Type B pancreatic cell (in vitro differentiated cells): ENCODE measurements around the gene AJAP1. TPM values are rescaled to one million over a fixed set of nuclear protein-coding genes. Genes with fewer than 3 reads are reported as not detected.

ENCODE experiments used
- DNase-seq: peaks from one replicate; pipeline ENCODE4 v3.0.0; 2021; ENCODE audit warnings: mixed read lengths; ENCODE audit not compliant: unreplicated experiment; ENCODE audit errors: extremely low spot score
- H3K27ac Mint-ChIP-seq: 2 replicates; pipeline ENCODE4 v1.8.0; 2021; ENCODE audit warnings: mild to moderate bottlenecking, mixed read lengths
- H3K27me3 Mint-ChIP-seq: 2 replicates; pipeline ENCODE4 v1.8.0; 2021; ENCODE audit warnings: mixed read lengths
- H3K36me3 Mint-ChIP-seq: 2 replicates; pipeline ENCODE4 v1.8.0; 2021; ENCODE audit warnings: mixed read lengths
- H3K4me1 Mint-ChIP-seq: one replicate; pipeline ENCODE4 v1.8.0; 2021; ENCODE audit warnings: mixed read lengths; ENCODE audit not compliant: unreplicated experiment
- H3K4me3 Mint-ChIP-seq: 2 replicates; pipeline ENCODE4 v1.8.0; 2021; ENCODE audit warnings: mild to moderate bottlenecking, mixed read lengths
- H3K9me3 Mint-ChIP-seq: 2 replicates; pipeline ENCODE4 v1.8.0; 2021; ENCODE audit warnings: mixed read lengths
- total RNA-seq: library from RNA; stranded (reverse); gene quantifications from 2 replicates; pipeline ENCODE4 v1.2.1, GENCODE V29; 2021; ENCODE audit warnings: low replicate concordance
- TF ChIP-seq, protein P1 (sequence below): fragments of 200-600 bp; sonication (generic); conservative IDR thresholded peaks from 2 replicates; pipeline ENCODE4 v1.5.0; 2021; ENCODE audit warnings: antibody characterized with exemption, mild to moderate bottlenecking

Gene AJAP1
- total RNA-seq, 1 donor from 2014 or later = 9.5 TPM

DNA sequence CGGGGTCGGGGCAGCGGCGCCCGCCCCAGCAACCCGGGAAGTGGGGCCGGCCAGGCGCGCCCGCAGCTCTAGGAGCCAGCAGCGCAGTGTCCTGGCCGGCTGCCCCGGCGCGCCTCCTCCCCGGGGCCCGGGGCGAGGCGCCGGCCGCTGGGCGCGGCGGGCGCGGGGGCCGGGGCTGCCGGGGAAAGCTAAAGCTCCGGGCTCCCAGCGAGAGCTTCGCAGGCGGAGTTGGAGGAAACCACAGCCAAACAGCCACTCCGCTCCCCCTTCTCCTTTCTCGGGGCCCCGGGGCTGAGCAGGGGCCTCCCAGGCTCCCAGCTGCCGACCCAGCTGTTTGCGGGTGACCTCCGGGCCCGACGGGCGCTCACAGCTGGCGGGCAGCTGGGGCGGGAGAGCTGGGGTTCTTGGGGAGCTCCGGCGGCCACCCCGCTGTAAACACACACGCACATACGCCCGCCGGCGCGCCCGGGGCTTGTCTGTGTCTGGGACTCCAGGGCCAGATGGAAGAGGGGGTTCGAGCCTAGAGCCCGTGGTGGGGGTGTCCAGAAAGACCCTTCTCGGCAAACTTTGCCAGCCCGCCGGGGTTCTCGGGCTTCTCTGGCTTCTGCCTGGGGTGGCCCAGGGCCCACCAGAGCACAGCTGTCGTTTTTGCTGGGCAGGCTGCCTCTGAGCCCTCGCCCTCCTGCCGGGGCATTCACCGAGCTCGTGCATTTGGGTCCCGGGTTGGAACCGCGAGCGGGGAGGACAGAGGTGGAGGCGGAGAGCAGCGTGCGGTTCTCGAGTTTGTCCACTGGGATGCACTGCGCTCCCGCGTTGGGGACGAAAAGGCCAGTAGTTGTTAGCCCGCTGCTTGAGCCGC lies 1.5 kb downstream of the AJAP1 start:
- Mint-ChIP-seq H3K27me3 (peaks cover 59% of the 10 kb centered on the region), H3K27ac (peak overlapping the region; percentile 52), H3K4me1 (peaks cover 29% of the 10 kb centered on the region), H3K36me3 (no peaks in the 10 kb centered on the region), H3K9me3 (no peaks in the 10 kb centered on the region), H3K4me3 (peak overlapping the region; percentile 88)
- peak; percentile 77 for DNase-seq
- TF ChIP-seq, protein P1, sequence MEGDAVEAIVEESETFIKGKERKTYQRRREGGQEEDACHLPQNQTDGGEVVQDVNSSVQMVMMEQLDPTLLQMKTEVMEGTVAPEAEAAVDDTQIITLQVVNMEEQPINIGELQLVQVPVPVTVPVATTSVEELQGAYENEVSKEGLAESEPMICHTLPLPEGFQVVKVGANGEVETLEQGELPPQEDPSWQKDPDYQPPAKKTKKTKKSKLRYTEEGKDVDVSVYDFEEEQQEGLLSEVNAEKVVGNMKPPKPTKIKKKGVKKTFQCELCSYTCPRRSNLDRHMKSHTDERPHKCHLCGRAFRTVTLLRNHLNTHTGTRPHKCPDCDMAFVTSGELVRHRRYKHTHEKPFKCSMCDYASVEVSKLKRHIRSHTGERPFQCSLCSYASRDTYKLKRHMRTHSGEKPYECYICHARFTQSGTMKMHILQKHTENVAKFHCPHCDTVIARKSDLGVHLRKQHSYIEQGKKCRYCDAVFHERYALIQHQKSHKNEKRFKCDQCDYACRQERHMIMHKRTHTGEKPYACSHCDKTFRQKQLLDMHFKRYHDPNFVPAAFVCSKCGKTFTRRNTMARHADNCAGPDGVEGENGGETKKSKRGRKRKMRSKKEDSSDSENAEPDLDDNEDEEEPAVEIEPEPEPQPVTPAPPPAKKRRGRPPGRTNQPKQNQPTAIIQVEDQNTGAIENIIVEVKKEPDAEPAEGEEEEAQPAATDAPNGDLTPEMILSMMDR = peak; percentile 91

DNA sequence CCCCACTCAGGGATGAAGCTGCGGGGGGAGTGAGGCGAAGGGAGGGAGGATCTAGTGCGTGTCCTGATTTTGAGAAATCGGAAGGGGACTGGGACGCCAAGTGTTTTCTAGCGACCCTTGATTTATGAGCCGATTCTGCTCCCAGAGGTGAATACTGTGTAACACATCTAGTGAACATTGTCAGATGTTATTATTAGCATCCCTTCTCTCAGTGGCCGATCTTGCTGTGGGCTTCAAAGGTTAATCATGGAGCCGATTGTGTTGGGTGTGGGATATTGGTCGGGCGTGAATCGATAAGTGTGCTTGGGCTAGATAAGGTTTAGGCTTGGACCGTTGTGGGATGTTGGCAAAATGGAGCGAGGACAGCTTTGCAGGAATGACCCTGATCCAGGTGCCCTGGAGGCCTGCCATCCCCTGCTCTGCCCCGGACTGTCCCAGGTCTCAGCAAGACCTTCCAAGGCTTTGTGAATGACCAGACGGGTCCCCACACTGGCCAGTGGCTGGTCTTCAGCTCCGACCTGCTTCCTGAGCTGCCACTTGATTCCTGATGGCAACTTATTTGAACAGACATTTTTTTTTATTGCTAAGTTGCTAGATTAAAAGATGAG lies 2.2 kb downstream of the AJAP1 start:
- no peak for DNase-seq
- H3K4me1 Mint-ChIP-seq = peaks cover 28% of the 10 kb centered on the region
- no peaks in the 10 kb centered on the region for H3K36me3 Mint-ChIP-seq
- H3K9me3 Mint-ChIP-seq = no peaks in the 10 kb centered on the region
- peak overlapping the region; percentile 52 for H3K27ac Mint-ChIP-seq
- peaks cover 64% of the 10 kb centered on the region for H3K27me3 Mint-ChIP-seq
- TF ChIP-seq, protein P1 = peak; percentile 61
- H3K4me3 Mint-ChIP-seq = peak overlapping the region; percentile 88

DNA sequence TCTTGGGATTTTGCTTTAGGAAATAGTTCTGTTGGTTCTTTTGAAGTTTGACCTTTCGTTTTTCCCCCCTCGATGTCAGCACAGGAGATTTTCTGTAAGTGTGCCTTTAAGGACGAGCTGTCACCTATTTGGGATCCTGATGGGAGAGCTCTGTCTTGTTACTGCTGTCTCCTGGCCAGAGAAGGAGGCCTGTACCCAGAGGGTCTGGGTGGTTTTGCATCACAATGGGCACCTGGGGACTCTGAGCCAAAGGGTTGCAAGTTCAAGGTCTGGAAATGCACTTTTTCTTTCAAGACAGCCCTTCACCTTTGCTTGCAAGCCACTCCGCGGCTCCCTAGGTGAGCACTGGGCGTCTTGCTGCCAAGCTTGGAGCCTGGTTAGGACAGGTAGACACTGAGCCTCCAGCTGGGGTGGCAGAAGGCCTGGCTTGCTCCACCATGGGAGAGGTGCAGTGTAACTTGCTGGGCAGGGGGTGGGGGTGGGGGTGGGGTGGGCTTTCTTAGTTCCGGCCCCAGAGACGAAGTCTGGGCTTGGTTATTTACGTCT lies 2.9 kb downstream of the AJAP1 start:
- H3K27me3 Mint-ChIP-seq = peaks cover 66% of the 10 kb centered on the region
- H3K36me3 Mint-ChIP-seq = no peaks in the 10 kb centered on the region
- TF ChIP-seq, protein P1 = no peak
- no peaks in the 10 kb centered on the region for H3K9me3 Mint-ChIP-seq
- no peak overlapping the region for H3K27ac Mint-ChIP-seq
- DNase-seq = no peak
- H3K4me3 Mint-ChIP-seq = peak overlapping the region; percentile 88
- peaks cover 28% of the 10 kb centered on the region for H3K4me1 Mint-ChIP-seq

DNA sequence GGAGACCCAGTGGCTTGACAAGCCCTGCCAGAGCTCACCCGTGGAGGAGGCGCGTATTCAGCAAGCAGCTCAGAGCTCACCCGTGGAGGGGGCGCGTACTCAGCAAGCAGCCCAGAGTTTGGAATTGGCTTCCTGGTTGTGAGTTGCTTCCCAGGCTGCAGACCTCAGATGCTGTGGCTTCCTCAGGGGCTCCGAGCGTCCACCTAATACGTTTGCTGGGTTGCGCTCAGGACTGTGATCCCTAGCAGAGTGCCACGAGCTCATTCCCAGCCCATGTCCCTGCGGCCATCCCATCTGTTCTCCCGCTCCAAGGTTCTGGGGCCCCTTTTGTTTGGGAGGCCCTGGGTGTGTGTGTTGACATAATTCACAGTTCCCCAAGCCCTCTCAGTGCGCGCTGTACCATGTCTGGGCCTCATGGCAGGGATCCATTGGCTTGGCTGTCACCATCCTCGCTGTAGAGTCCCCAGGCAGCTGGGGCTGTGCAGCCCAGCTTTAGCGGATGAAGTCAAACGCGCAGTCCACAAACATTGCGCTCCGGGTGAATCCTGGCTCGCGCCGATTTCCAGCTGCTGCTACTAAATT lies 3.6 kb downstream of the AJAP1 start:
- TF ChIP-seq, protein P1 = no peak
- Mint-ChIP-seq H3K4me1 (peaks cover 28% of the 10 kb centered on the region), H3K27ac (no peak overlapping the region), H3K27me3 (peaks cover 66% of the 10 kb centered on the region), H3K4me3 (peak overlapping the region; percentile 22), H3K9me3 (no peaks in the 10 kb centered on the region), H3K36me3 (no peaks in the 10 kb centered on the region)
- no peak for DNase-seq

DNA sequence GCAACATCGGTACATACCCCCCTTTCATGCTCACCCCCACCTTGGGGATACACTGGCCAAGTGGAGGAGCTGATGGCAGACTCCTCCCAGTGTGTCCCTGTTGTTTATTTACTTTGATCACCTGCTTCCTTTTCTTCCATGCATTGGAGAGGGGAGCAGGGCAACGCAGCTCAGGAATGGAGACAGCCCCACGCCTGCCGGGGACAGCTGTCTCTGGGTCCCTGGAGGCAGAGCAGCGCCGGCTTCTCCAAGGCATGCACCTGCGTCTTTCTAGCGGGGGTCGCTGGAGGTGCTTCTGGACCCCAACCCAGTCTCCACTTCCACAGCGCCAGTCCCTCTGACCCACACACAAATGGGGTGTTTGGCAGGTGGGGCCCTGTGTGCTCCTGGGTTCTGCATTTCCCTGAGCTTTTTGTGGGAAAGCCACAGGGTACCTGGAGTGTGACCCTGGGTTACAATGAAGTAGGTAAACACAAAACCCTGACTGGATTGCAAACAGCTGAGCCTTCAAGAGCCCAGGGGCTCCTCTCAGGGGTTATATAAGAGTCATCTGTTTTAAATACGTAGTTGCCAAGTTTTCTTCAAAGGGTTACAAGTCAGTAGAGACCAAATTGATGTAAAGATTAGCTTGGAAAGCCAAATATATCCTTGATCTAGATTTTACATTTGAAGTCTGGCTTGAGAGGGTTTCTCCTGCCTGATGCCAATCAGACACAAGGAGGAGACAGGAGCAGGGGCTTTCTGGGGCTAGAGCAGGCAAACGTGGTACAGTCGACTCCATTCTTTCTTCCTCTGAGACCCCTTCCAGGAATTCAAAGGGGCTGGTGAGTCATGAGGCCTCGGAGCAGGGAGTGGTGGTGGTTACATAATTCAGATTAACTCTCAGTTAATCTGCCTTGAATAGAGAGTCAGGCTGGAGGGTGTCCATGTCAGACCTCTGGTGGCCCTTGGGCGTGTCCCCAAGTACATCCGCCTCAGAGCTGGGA lies 4.5 kb downstream of the AJAP1 start:
- H3K36me3 Mint-ChIP-seq = no peaks in the 10 kb centered on the region

More for the DNA sequence above, 4.5 kb downstream of the AJAP1 start:
- H3K27me3 Mint-ChIP-seq = peaks cover 59% of the 10 kb centered on the region
- peak overlapping the region; percentile 27 for H3K4me3 Mint-ChIP-seq
- TF ChIP-seq, protein P1 = peak; percentile 31
- H3K27ac Mint-ChIP-seq = no peak overlapping the region
- no peaks in the 10 kb centered on the region for H3K9me3 Mint-ChIP-seq
- no peak for DNase-seq
- peaks cover 28% of the 10 kb centered on the region for H3K4me1 Mint-ChIP-seq
